HG02759 (cell line): ENCODE results near the gene PAK4.
"Not testable (repeated sequence)": the region's sequence is repeated elsewhere in the genome, so short reads cannot be mapped to it uniquely, and the experiment has no call there.

ENCODE experiments used
- ATAC-seq: cut with Tn5 transposase; IDR thresholded peaks from one replicate; pipeline ENCODE4 v1.9.1; 2021; ENCODE audit warnings: mild to moderate bottlenecking, moderate library complexity; ENCODE audit not compliant: unreplicated experiment

PAK4 gene

DNA sequence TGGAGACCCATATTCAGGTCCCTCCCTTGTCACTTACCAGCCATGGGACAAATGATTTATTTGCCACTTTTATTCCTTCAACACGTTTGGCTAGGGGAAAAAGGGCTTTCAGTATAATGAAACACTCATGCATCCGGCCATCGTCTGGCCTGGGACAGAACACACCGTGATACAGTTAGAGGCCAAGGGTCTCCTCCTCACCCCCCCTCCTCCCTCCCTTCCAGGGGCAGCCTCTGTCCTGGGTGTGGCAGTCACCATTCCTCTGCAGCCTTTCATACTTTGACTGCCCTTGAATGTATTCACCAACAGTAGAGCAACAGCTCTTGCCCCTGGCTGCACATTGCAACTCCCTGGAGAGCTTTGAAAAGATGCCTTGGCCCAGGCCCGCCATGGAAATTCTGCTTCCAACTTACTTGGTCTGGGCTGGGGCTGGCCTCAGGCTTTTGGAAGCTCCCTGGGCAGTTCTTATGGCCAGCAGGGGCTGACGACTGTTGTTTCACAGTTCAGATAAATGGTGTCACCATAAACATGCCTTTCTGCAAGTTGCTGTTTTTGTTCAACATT is 3.0 kb downstream of the PAK4 start:
- ATAC-seq, result no peak

DNA sequence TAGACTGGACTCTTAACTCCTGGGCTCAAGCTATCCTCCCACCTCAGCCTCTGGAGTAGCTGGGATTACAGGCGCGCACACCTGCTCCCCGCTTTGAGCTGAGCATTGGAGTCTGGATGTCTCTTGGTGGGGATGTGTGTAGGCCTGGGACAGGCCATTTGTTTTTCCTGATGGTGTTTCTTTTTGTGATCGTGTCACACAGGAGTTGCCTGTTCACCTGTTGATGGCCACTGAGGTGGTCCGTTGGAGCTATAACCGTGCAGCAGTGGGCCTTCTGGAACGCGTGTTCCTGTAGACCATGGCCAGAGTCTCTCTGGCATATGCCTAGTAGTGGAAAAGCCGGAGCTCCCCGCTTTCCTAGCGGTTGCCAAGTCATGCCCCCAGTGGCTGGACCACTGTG is 3.5 kb downstream of the PAK4 start:
- no peak for ATAC-seq

DNA sequence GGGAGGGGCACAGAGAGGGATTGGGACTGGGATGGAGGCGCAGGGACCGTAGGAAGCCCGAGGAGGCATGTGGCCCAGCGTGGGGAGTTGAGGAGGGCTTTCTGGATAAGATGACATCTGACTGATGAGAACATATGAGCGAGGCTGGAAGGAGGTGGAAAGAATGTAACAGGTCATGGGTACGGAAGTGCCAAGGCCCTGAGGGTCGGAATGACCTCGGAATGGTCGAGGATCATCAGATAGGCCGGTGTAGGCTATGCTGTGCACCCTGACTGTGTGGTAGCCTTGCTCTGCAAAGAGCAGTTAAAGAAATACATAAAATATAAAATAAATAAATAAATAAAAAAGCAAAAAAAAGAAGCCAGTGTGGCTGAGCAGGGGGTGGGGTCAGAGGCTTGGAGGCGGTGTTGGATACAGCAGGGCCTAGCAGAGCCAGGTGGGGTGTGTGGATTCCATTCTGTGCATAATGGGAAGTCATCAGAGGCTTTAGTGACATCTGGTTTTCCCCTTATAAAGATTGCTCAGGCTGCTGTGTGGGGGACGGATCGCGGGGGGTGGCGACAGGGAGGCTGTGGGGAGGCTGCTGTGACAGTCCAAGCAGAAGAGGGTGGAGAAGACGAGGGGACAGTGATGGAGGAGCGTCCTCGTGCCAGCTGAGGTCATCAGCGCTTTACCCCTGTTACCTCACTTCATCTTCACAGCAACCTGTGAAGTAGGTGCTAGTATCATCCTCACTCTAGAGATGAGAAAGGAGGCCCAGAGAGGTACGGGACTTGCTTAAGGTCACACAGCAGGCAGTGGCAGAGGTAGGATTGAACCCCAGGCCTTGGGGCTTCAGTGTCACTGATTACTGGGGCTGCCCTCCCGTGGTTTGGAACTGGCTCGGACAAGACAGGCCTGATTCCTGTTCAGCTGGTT is 5.0 kb downstream of the PAK4 start:
- ATAC-seq, result no peak

DNA sequence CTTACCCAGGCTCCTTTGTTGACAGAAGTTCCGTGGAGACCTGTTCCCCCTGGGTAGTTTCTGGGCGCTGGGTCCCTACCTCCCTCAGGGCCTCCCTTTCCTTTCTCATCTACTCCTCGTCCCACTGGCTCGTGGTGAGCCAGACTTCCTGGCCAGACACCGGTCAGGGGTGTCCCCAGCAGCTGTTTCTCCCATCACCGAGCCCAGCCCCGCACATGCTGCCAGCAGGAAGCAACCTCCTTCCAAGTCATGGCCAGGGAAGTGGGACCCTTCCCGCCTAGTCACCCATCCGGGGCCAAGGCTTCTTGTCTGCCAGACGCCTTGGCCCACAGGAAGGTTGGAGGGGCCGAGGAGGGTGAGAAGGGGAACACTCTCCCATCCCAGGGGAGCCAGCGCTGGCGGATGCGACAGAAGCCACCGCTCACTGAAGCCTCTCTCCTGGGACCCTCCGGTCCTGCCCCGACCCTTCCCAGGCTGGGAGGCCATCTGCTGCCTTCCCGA is 5.7 kb downstream of the PAK4 start:
- ATAC-seq, result no peak

DNA sequence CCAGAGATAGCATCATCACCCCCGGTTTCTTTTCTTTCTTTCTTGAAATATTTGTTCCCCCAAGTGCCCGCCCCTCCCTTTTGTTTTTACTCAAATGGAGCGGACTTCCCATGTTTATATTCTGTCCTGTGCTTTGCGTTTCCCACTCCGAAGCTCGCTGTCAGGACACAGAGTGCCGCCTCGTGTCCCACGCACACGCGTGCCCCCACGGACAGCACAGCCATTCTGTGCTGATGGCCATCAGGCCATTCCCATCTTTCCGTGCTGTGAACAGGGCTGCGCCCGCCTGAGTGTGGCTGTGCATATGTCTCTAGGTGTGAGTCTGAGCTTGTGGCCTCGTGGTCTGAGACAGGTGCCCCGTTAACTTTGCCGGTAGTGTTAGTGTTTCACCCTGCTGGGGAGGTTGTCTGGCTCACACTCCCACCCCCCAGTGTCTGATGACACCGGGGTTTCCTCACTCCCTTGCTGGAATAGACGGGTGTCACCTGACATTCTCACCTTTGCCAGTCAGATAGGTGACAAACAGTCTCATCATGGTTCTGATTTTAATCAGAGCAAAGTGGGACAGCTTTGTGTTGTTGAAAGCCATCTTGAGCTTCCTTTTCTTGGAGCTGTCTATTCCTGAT is 6.9 kb downstream of the PAK4 start:
- no peak for ATAC-seq

DNA sequence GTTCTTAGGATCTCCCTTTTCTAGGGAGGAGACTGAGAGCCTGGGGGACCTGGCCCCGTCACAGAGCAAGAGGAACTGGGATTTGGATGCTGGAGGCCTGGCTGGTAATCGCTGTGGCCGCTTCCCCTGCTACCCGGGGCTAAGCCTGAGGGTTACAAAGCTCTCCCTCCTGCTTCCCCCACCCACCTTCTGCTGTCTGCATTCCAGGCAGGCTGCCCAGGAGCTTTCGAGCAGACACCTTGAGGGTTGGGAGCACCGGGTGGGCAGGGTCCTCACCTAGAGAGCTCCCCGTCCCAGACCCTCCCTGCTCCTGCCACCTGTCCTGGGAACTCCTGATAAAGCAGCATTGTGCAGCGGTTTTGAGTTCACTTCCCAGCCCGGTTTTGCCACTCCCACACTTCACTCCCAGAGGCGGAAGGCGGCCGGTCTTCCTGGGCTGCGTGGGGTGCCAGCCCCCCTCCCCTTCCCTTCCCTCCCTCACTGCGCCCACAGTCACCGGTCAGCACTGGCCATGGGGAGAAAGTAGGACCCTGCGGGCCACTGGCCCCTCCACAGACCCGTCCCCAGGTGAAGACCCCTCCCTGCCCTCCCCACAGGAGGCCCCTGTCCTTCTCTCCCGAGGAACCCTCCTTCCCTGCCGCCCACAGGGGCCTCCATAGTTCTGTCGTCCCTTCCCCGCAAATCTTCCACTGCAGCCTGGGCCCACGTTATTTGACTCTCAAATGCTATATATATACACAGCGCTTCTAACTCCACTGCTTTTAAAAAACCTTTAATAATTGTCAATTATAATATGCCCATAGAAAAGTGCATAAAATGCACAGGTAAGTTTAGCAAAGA is 8.1 kb downstream of the PAK4 start:
- ATAC-seq, result no peak

DNA sequence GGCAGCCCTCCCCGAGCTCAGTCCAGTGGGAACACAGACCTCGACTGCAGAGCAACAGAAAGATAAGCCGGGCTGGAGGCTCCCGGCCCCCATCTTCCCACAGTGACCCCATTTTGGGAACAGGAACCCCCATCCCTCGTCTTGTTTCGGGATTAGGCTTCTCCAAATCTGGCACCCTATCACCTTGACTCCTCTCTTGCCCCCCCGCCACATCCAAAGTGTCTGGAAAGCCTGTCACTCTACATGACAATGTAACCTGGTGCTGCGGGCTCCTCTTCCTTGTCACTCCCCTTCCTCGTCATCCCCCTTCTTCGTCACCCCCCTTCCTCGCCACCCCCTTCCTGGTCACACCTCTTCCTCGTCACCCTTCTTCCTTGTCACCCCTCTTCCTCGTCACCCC is 10.1 kb downstream of the PAK4 start:
- no peak for ATAC-seq

DNA sequence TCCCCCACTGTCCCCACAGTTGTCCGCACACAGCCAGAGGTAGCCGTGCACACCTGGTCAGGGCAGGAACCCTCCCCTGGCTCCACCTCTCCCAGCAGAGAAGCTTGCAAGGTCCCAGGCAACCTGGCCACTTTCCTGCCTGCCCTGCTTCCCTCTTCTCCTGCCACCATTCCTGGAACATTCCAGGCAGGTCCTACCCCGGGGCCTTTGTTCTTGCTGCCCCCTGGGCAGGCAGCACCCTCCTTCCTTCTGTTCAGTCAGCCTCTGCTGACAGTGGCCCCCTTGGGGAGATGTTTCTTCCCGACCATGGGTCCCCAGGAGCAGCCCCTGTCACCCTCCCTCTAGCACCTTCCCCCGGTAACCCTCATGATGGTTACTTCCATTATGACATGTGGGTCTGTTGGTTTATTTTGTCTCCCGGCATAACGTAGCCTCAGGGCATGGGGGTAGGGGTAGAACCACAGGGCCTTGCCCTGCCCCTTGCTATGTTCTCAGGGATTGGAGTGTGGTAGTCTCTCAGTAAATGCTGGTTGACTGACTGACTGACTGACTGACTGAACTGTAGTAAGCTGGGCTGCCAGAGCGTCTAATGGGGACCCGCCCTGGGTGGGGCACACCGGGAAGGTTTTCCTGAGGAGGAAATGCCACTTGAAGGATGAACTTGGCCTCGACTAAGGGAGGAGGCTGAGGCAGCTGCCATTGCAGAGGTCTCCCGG is 10.8 kb downstream of the PAK4 start:
- no peak for ATAC-seq

DNA sequence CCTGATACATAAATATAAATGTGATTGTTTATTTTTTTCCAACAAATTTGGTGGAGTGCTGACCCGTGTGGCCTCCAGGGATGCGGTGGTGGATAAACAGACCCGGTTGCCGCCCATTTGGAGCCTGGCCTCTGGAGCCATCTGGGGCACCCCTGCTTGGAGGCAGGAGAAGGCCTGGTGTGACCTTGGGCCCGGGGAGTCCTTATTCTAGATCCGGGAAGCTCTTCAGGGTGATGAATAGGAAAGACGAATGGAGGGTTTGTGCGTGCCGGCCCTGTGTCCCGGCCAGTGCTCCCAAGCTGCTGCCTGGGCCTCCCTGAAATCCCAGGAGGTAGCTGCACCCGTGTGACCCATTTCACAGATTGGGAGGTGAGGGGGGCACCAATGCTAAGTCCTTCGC is 11.5 kb downstream of the PAK4 start:
- ATAC-seq, result no peak

DNA sequence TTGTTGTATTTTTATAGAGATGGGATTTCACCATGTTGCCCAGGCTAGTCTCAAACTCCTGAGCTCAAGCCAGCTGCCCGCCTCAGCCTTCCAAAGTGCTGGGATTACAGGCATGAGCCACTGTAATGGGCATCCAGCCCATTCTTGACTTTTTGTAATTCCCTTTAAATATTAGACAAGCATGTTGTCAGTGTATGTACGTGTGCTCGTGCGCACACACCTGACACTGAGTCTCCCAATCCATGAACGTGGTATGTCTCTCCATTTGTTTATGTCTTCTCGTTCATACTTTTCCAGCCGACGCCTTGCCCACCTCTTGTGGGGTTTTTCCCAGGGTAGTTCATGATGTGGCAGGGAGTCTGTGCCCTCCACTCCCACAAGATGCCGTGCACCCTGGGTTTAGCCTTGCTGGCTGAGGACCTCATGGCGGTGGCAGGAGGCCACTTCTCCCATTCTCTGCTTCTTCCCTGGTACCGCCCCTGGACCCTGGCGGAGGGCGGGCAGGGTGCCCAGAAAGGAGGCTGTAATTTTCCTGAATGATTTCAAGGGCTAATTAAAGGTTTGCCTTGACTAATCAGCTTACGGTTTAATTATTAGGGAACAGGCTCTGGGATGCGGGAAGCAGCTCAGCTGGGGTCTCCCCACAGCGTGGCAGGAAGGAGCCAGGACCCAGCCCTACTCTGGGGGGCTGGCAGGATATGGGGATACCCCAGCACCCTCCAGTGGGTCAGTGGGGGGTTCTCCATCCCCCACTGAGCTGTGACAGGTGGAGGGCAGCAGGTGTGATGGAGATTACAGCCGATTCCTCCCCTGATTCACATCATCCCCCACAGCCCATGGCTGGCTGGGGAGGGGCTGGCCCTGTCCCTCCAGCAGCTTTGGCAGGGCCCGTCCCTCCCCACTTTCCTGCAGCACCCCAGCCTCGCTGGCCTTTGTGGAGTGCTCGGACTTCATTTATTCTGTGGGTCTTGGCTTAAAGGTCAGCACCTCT is 12.9 kb downstream of the PAK4 start:
- ATAC-seq, result no peak

DNA sequence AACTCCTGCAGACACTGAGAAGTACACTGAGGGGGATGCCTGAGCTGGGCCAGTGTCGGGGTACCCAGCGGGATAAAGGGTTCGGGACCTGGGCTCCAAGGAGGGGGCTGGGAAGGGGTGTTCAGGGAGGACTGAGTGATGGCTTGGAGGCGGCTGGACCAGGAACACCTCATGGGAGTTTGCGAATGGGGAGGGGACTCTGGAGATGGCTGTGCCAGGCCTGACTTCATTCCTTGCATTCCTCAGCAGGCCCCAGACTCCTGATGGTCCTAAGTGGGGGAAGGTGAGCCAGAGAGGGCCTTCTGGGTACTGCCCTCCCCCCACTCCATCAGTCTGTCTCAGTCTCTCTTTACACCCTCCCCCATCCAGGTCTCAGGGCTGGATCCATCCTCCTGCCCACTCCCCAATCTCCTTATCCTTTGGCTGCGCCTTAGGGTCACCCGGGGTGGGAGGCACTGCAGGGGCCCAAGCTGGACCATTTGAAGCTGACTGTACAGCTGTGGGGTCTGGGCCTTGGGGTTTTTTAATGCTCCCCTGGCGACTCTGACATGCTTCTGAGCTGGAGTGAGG is 13.8 kb downstream of the PAK4 start:
- no peak for ATAC-seq

DNA sequence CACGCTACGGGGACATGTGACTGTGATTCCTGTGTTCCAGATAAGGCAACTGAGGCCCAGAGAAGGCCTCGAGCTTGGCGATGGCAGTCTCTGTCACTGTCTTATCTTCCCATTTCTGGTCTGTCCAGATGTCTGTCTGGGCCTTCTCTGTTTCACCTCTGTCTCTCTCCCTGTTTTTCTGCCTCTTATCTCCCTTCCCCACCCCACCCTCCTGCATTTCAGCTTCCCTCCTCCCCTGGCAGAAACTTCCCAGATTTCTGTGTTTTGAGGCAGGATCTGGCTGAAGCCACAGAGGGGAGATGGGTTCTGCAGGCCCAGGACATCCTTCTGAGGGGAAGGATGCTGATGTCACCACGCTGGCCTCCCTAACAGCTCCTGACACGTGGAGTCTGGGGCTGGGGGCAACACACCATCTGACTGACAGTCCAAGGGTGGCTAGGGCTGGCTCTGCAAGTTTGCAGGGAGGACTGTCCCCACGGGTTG is 14.4 kb downstream of the PAK4 start:
- no peak for ATAC-seq

DNA sequence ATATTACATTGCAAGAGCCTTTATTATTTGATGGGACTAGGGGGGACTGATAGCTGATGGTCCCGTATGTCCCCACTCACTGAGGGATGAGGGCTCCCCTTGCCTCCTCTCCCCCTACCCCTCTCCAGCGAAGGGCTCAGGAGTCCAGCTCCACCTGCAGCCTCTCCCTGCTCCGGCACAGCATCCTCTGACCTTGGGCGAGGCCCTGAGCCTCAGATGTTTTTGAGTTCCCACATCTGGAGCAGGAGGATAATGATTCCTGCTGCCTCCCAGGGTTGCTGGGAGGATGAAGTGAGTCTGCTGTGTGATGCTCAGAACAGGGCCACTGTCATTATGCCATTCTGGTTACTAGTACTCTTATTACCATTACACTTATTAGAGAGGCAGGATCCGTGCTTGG is 15.0 kb downstream of the PAK4 start:
- ATAC-seq, result no peak

DNA sequence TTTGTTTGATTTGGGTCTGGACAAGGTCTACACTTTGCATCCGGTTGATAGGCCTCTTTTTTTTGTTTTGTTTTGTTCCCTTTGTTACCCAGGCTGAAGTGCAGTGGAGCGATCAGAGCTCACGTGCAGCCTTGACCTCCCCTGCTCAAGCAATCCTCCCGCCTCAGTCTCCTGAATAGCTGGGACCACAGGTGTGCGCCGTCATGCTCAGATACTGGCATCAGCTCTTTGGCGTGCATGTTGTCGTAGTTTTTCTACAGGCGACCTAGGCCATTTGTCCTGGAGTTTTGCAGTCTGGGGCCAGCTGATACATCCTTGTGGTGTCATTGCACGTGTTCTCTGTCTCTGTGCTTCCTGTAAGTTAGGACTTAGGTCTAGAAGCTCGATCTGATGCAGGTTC is 16.3 kb downstream of the PAK4 start:
- no peak for ATAC-seq

DNA sequence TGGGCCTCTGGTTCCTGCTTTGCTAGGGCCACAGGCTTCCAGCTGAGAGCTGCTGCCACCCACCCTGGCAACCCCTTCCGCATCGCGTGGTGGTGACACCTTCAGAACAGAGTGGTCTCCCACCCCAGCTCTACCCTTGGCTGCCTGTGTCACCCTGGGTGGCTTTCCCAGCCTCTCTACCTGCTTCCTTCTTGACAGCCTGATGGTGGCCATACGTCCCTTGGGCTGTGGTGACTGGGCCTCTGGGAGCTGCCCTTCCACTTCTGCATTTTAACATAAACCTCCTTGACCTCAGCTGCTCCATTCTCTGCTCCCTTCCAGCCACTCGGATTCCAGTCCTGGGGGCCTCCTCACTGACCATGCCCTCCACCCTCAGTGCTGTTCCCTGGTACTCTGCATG is 17.0 kb downstream of the PAK4 start:
- no peak for ATAC-seq

DNA sequence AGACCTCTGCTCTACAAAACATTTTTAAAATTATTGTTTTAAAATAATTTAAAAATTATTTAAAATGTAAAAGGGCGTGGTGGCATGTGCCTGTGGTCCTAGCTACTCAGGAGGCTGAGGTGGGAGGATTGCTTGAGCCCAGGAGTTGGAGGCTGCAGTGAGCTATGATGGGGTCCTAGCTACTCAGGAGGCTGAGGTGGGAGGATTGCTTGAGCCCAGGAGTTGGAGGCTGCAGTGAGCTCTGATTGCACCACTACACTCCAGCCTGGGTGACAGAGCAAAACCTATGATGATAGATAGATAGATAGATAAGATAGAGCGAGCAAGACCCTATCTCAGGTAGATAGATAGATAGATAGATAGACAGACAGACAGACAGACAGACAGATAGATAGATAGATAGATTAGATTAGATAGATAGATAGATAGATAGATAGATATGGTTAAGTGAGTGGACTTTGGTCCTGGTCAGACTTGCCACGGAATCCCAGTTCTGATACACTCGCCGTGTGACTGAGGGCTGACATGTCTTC is 18.2 kb downstream of the PAK4 start:
- not testable (repeated sequence) for ATAC-seq

DNA sequence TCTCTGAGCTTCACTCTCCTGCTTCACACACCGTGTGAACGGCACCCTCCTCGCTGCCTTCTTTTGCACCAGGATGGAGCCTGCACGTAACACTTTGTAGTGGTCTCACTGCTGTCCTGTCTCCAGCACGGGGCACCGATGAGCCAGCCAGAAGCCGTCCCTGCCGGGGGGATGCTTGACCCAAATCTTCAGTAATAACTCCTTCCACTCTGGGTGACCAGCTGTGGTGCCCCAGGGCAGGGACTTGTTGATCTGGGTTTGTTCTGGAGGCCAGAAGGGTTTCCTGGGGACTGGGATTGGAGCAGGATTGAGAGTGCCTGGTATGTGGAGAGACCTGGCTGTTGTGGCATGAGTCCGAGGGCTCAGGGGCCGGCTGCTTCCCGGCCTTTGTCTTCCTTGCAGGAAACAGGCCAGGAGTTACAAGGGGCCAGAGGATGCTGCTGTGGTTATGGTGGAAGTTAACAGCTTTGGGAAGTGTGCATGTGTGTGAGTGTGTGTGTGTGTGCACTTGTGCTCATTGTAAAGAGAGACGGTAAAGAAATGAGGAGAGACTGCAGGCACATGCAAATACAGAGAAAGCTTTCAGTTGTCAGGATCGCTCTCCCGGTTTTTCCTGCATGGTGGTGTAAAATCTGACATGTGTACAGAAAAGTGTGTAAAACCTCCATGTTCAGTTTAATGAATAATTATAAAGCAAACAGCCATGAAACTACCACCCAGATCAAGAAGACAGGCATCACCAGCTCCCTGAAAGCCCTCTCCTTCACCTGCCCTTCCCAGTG is 18.9 kb downstream of the PAK4 start:
- no peak for ATAC-seq
